C4-2B (cell line): Measurements from ENCODE around the gene CBLL1.

ENCODE experiments used
- H3K27ac ChIP-seq: fragments of 450-650 bp; 2 replicates; pipeline ENCODE4 v1.5.1; 2017
- CTCF ChIP-seq: fragments of 450-650 bp; conservative IDR thresholded peaks from 2 replicates; pipeline ENCODE4 v1.5.1; 2017; ENCODE audit warnings: mild to moderate bottlenecking
- ZFX ChIP-seq: fragments of 450-650 bp; IDR thresholded peaks from 2 replicates; pipeline ENCODE4 v1.6.1; 2017

CBLL1 gene, protein sequence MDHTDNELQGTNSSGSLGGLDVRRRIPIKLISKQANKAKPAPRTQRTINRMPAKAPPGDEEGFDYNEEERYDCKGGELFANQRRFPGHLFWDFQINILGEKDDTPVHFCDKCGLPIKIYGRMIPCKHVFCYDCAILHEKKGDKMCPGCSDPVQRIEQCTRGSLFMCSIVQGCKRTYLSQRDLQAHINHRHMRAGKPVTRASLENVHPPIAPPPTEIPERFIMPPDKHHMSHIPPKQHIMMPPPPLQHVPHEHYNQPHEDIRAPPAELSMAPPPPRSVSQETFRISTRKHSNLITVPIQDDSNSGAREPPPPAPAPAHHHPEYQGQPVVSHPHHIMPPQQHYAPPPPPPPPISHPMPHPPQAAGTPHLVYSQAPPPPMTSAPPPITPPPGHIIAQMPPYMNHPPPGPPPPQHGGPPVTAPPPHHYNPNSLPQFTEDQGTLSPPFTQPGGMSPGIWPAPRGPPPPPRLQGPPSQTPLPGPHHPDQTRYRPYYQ

GRCh38 chr7:107743567-107744344 is at the start of gene CBLL1:
TSS of gene CBLL1 (plus strand) at chr7:107744142. CDS start at chr7:107744164, 22 bp downstream.
- peak within 1 kb of the TSS; percentile 88 for H3K27ac ChIP-seq
- TF ChIP-seq CTCF = peak; percentile 93
- peak; percentile 98 for TF ChIP-seq ZFX

DNA sequence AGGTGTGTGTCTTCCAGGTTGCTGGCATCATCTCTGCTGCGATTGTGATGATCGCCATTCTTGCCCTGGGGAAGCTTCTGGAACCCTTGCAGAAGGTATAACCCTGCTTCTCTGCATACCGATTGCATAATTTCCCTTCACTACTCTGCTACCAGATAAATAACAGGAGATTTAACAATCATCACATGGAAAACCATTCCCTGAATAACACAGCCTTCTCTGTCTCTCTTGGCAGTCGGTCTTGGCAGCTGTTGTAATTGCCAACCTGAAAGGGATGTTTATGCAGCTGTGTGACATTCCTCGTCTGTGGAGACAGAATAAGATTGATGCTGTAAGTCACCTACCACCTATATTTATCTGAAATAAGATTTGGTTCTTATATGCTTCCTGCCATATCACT is 49.6 kb upstream of the CBLL1 start:
- TF ChIP-seq CTCF (no peak), ZFX (no peak)
- no peak overlapping the region for H3K27ac ChIP-seq

- no peak for TF ChIP-seq CTCF
- no peak for TF ChIP-seq ZFX
- no peak overlapping the region for H3K27ac ChIP-seq
Measured at GRCh38 chr7:107696330-107696946, 47.5 kb upstream of the CBLL1 start.

DNA sequence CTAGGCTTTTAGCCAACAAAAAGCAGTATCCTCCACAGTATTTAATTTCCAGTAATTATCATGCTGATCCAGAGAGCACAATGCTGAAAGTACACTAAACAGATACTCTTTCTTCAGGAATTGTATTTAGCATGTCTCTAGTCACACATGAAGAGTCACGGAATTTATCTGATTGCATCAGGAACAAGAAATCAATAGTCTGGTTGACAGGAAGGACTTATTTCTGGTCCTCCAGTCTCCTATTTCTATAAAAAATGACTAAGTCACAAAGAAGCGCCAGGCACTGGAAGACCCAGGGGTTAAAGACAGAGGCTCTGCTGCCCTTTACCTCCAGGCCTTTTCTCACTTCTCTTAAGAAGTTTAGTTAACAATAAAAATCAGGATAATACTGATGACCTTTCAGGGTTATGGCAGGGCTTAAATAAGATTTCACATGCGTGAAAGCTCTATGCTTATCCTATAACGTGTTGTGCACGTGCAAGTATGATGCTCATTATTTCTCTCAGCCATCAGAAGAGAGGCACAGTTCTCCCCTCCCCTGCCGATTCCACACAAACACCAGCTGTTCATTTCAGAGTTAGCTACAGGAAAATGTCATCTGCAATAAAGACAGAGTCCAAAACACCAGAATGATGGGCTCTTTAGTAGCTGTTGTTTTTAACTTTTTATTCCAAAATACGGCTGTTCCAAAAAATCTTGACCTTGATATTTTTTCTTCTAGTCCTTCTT is 46.5 kb upstream of the CBLL1 start:
- no peak for TF ChIP-seq ZFX
- no peak overlapping the region for H3K27ac ChIP-seq

DNA sequence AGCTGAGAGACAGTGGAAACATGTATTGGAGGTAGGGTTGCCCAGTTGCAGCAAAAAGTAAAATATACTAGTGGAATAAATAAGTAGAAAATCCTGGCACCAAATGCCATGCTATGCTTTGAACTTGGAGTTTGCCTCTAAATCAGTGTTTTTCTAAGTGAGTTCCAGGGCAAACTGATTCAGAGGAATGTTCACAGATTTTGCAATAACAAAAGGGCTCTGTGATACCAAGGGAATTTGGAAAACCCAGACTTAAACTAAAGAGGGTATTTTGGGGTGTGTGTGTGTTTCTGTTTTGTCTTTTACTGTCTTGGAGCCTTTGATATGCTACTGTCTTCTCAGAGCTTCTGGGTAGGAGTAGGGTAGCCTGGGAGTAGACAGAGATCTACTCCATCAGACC is 43.4 kb upstream of the CBLL1 start:
- H3K27ac ChIP-seq = no peak overlapping the region
- TF ChIP-seq CTCF (no peak), ZFX (no peak)

GRCh38 chr7:107701191-107701590 is 42.8 kb upstream of the CBLL1 start:
- H3K27ac ChIP-seq = no peak overlapping the region
- no peak for TF ChIP-seq ZFX
- no peak for TF ChIP-seq CTCF

GRCh38 chr7:107703219-107703618 is 40.7 kb upstream of the CBLL1 start:
- no peak for TF ChIP-seq ZFX
- no peak for TF ChIP-seq CTCF
- H3K27ac ChIP-seq = no peak overlapping the region
